GM12892 (cell line): Measurements from ENCODE around the gene BIN1.

Experiments
- POLR2A ChIP-seq: IDR thresholded peaks from 2 replicates; pipeline ENCODE4 v1.6.1; 2011; ENCODE audit warnings: low read depth, low read length, control low read depth
- POLR2AphosphoS5 ChIP-seq: IDR thresholded peaks from 2 replicates; pipeline ENCODE4 v1.6.1; 2011; ENCODE audit warnings: low read depth, low read length, control low read depth
- TAF1 ChIP-seq: IDR thresholded peaks from 2 replicates; pipeline ENCODE4 v1.6.1; 2011; ENCODE audit warnings: low read depth, mild to moderate bottlenecking, control low read depth, low read length, borderline replicate concordance

GRCh38 chr2:127006962-127007361 is 100.0 kb downstream of the BIN1 start:
- TF ChIP-seq POLR2A = no peak
- no peak for TF ChIP-seq POLR2AphosphoS5
- TF ChIP-seq TAF1 = no peak
